GM04504 (cell line): ENCODE measurements around the gene PSPH.

Experiments used
- DNase-seq: peaks from one replicate; pipeline ENCODE4 v3.0.0-alpha.2; 2012; ENCODE audit warnings: low read depth

The PSPH gene

GRCh38 chr7:56003749-56004148 is 47.5 kb downstream of the PSPH start:
- DNase-seq, result no peak

DNA sequence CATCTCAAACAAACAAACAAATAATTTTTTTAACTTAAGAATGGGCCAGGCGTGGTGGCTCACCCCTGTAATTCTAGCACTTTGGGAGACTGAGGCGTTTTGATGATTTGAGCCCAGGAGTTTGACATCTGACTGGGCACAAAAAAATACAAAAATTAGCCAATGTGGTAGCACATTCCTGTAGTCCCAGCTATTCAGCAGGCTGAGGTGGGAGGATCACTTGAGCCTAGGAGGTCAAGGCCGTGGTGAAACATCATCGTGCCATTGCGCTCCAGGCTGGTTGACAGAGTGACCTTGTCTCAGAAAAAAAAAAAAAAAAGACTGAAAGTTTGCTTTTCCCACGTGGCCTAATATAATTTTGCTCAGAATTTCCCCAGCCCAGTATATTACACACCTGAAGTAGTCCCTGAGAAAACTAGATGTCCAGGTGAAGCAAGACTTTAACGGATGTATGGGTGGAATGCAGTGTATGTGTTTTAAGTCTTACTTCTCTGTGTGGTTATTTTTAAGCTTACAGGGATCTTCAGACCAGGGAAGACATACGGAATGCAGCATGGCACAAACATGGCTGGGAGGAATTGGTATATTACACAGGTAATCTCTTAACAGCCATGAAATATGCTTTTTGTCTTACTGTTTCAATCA is 54.3 kb downstream of the PSPH start:
- no peak for DNase-seq

DNA sequence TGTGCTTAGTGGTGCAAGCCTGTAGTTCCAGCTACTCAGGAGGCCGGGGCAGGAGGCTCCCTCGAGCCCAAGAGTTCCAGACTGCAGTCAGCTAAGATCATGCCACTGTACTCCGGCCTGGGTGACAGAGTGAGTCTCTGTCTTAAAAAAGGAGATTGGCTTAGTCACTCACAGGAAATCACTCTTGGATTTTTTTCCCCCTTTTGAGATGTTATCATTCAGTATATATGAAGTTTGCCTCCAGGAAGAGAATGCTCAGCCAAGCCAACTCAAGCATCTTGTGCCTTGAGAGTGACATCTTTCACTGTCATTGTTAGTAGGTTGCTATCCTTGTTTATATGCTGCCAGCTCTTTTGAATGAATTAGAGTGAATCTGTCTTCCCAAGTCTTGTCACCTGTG is 58.9 kb downstream of the PSPH start:
- no peak for DNase-seq

- DNase-seq, result no peak
Observed at GRCh38 chr7:55983537-55983936, 67.7 kb downstream of the PSPH start.

DNA sequence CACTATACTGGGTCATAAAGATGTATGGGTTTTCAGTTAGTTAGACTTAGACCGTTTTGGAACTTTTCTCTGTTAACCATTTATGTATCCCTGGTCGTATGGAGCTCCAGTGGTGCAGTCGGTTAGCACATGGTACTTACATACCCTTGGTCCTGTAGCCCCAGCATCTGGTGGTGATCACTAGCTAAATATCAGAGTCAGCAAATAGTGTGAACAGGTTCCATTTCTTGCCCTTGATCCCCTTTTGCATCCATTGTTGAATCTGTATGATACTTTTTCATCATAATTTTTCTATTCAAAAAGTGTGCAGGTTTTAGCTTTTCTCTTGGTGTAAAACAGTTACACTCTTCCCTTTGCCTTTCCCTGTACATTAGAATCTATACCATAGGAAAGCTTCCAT is 71.0 kb downstream of the PSPH start:
- no peak for DNase-seq

GRCh38 chr7:55977831-55978230 is 73.4 kb downstream of the PSPH start:
- peak; percentile 52 for DNase-seq

- DNase-seq, result no peak
Observed at GRCh38 chr7:55975988-55976633, 75.1 kb downstream of the PSPH start.

DNA sequence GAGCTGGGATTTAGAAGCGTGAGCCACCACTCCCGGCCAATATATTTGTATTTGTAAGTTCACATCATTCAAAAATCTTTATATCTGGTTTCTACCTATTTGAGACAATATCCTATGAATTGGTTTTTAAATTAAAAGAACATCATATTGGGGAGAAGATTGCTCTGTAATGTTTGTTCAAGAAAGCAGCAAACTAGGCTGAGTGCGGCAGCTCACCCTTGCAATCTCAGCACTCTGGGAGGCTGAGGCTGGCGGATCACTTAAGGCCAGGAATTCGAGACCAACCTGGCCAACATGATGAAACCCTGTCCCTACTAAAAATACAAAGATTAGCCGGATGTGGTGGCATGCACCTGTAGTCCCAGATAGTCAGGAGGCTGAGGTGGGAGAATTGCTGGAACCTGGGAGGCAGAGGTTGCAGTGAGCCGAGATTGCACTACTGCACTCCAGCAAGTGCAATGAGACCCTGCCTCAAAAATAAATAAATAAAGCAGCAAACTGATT is 77.4 kb downstream of the PSPH start:
- no peak for DNase-seq

DNA sequence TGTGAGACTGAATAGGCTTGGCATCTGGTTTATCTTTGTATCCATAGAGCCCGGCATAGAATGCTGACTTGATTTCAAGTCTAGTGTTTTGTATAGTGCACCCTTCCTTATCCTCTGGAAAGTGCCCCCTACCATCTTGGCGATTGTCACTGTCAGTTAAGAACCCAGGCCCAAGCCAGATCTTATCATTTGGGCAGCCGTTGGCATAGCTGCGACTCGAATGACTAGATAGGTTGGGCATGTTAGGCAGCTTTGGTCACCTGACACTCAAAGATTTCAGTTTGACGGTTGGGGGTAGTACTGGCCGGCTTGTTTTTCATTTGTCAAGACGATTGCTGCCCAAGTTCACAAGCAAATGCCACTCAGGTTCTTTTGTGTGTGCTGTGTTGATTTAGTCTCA is 80.3 kb downstream of the PSPH start:
- DNase-seq, result no peak

- no peak for DNase-seq
Observed at GRCh38 chr7:55970561-55970960, 80.7 kb downstream of the PSPH start.

- DNase-seq, result no peak
Observed at GRCh38 chr7:55969391-55969790, 81.9 kb downstream of the PSPH start.

DNA sequence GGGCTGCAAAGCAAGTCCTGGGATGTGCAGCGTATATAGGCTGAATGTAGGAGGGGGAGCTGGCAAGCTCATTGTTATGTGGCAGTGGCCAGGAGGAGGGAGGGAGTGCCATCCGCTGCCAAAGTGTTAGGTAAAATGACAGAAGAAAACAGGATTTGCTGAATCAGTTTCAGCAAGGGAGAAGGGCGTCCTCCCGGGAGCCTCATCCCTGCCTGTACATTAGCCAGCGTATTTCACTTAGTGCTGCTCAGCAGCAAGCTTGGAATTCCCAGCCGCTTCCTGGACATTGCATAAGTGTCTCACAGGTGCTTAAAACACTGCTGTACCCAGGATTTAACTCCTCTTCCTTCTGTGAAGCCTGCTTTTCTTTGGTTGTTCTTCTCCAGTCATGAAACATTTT is 84.4 kb downstream of the PSPH start:
- no peak for DNase-seq

- DNase-seq, result peak; percentile 56
Observed at GRCh38 chr7:55965805-55966421, 85.3 kb downstream of the PSPH start.

DNA sequence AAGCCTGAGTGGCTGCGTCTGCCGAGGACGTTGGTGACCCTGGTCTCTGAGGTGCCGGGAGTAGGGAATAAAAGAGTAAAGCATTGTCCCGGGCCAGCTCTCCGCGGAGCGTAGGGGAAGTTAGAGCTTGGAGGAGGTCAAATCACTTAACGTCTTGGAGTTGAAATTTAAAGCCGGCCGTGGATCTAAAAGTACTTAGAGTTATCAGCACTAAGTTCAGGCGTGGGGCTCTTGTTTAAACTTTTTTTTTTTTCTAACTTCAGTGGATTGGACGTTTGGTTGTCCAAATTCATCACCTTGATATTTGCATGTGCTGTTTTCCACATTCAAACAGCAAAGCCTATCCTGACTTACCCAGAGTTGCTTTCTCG is 86.2 kb downstream of the PSPH start:
- no peak for DNase-seq

GRCh38 chr7:55964261-55965099 is 86.8 kb downstream of the PSPH start, which contains the start of gene NIPSNAP2:
Gene NIPSNAP2, plus strand, starts transcription at chr7:55964585. Its CDS starts 25 bp downstream, at chr7:55964610.
- DNase-seq, result peak; percentile 43

DNA sequence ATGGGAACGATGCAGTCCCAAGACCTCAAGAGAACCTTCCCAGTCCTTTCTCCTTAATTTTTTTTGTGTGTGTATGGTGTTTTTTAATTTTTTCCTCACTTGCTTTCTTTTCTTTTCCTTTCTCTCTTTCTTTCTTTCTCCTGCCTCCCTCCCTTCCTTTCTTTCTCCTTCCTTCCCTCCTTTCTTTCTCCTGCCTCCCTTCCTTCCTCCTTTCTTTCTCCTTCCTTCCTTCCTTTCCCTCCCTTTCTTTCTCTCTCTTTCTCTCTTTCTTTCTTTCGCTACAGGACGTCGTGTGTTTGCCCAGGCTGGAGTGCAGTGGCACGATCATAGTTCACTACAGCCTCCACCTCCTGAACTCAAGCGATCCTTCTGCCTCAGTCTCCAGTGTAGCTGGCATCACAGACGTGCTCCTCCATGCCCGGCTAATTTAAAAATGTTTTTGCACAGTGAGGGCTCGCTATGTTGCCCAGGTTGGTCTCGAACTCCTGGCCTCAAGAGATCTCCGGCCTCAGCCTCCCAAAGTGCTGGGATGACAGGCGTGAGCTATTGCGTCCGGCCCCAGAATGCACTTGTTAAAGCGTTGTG is 87.6 kb downstream of the PSPH start:
- no peak for DNase-seq

- DNase-seq, result no peak
Observed at GRCh38 chr7:55962014-55962413, 89.2 kb downstream of the PSPH start.
